Adipocyte (in vitro differentiated cells): ENCODE data around the gene ZNF343.
"Not testable (repeated sequence)": the region's sequence is repeated elsewhere in the genome, so short reads cannot be mapped to it uniquely, and the experiment has no call there.

Source experiments
- DNase-seq: peaks from one replicate; pipeline ENCODE4 v3.0.0-alpha.2; 2015; ENCODE audit warnings: low read depth
- H3K27me3 ChIP-seq: replicated peaks from 2 replicates; pipeline ENCODE4 v1.7.0; 2013; ENCODE audit warnings: mild to moderate bottlenecking, low read length, moderate library complexity; ENCODE audit not compliant: control insufficient read depth, insufficient read depth
- H3K36me3 ChIP-seq: 2 replicates; pipeline ENCODE4 v1.7.0; 2013; ENCODE audit warnings: low read length, mild to moderate bottlenecking, moderate library complexity; ENCODE audit not compliant: control insufficient read depth, insufficient read depth, severe bottlenecking
- H3K4me1 ChIP-seq: 2 replicates; pipeline ENCODE4 v1.7.0; 2013; ENCODE audit warnings: mild to moderate bottlenecking, low read length, moderate library complexity; ENCODE audit not compliant: control insufficient read depth, insufficient read depth
- H3K4me3 ChIP-seq: 2 replicates; pipeline ENCODE4 v1.7.0; 2013; ENCODE audit warnings: mild to moderate bottlenecking, low read length, moderate library complexity
- H3K9ac ChIP-seq: 2 replicates; pipeline ENCODE4 v1.7.0; 2013; ENCODE audit warnings: mild to moderate bottlenecking, low read length, moderate library complexity
- H3K9me3 ChIP-seq: 2 replicates; pipeline ENCODE4 v1.7.0; 2013; ENCODE audit warnings: mild to moderate bottlenecking, low read length, moderate library complexity; ENCODE audit not compliant: control insufficient read depth

ZNF343 gene

GRCh38 chr20:2502808-2503384, 5.8 kb downstream of the ZNF343 start:
- not testable (repeated sequence) for H3K4me1 ChIP-seq, H3K4me3 ChIP-seq, H3K9me3 ChIP-seq, H3K27me3 ChIP-seq, DNase-seq, H3K9ac ChIP-seq
- peaks cover 25% of the 10 kb centered on the region for H3K36me3 ChIP-seq

GRCh38 chr20:2485661-2486060, 23.1 kb downstream of the ZNF343 start:
- Histone ChIP-seq H3K4me3 (no peak overlapping the region), H3K27me3 (no peaks in the 10 kb centered on the region), H3K9ac (no peak overlapping the region), H3K36me3 (peaks cover 98% of the 10 kb centered on the region), H3K4me1 (no peaks in the 10 kb centered on the region), H3K9me3 (no peaks in the 10 kb centered on the region)
- DNase-seq = no peak

GRCh38 chr20:2485080-2485479, 23.6 kb downstream of the ZNF343 start:
- peaks cover 98% of the 10 kb centered on the region for H3K36me3 ChIP-seq
- H3K27me3 ChIP-seq = no peaks in the 10 kb centered on the region
- H3K4me3 ChIP-seq = no peak overlapping the region
- H3K9me3 ChIP-seq = no peaks in the 10 kb centered on the region
- DNase-seq = no peak
- H3K4me1 ChIP-seq = no peaks in the 10 kb centered on the region
- no peak overlapping the region for H3K9ac ChIP-seq

DNA sequence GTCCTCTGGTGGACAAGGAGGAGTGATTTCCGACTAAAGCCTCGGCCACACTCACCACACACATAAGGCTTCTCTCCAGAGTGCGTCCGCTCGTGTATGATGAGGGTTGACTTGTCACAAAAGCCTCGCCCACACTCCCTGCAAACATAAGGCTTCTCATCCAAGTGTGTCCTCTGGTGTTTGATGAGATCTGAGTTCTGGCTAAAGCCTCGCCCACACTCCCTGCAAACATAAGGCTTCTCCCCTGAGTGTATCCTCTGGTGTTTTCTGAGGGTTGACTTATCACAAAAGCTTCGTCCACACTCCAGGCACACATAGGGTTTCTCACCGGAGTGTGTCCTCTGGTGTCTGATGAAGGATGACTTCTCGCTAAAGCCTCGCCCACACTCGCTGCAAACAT, 25.2 kb downstream of the ZNF343 start:
- no peaks in the 10 kb centered on the region for H3K27me3 ChIP-seq
- no peaks in the 10 kb centered on the region for H3K4me1 ChIP-seq
- H3K36me3 ChIP-seq = peaks cover 83% of the 10 kb centered on the region
- H3K9ac ChIP-seq = no peak overlapping the region
- no peak overlapping the region for H3K4me3 ChIP-seq
- no peaks in the 10 kb centered on the region for H3K9me3 ChIP-seq
- DNase-seq = no peak

- Histone ChIP-seq H3K4me3 (no peak overlapping the region), H3K9ac (no peak overlapping the region), H3K9me3 (no peaks in the 10 kb centered on the region), H3K36me3 (peaks cover 52% of the 10 kb centered on the region), H3K27me3 (no peaks in the 10 kb centered on the region), H3K4me1 (no peaks in the 10 kb centered on the region)
- no peak for DNase-seq
Measured at GRCh38 chr20:2480381-2480780, 28.3 kb downstream of the ZNF343 start.

DNA sequence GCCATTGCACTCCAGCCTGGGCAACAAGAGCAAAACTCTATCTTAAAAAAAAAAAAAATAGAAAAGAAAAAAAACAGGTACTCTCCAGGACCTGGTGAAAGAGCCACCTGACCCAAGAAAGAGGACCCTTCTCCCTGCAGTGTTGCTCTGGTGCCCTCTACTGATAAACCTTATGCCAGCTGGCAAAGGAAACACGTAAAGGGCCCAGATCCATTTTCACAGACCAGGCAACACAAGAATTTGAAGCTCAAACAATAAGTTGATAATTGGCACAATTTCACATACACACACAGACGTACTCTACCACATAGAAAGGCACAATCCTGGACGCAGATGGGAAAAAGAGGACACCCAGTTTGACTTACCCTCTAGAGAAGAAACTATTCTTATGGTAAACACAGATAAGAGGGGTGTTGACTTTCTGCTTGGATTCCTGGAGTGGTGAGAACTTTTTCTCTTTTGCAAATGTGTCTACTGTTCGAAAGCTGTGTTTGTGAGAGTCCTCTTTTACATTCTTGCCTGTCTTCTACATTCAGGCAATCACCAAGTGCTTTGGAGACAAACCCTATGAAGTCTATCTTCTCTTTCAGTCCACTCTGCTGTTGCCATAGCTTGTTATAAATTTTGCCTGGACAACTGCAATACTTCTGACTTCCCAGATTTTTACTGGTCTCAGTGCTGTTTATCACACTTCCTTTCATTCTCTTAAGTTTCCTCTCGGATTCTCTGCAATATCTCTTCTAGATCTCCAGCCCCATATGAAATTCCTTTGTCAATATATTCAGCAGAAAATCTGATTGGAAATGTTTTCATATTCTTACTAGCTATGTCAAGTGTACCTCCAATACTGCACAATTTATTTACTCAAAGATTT, 31.7 kb downstream of the ZNF343 start:
- Histone ChIP-seq H3K27me3 (no peaks in the 10 kb centered on the region), H3K9me3 (no peaks in the 10 kb centered on the region), H3K4me3 (no peak overlapping the region), H3K4me1 (no peaks in the 10 kb centered on the region), H3K9ac (no peak overlapping the region), H3K36me3 (peaks cover 20% of the 10 kb centered on the region)
- no peak for DNase-seq

GRCh38 chr20:2475850-2476741, 32.6 kb downstream of the ZNF343 start:
- H3K36me3 ChIP-seq = peaks cover 11% of the 10 kb centered on the region
- DNase-seq = no peak
- peaks cover 2% of the 10 kb centered on the region for H3K4me1 ChIP-seq
- H3K9me3 ChIP-seq = no peaks in the 10 kb centered on the region
- H3K27me3 ChIP-seq = no peaks in the 10 kb centered on the region
- H3K4me3 ChIP-seq = no peak overlapping the region
- H3K9ac ChIP-seq = no peak overlapping the region

- Histone ChIP-seq H3K36me3 (no peaks in the 10 kb centered on the region), H3K9ac (no peak overlapping the region), H3K4me1 (peaks cover 13% of the 10 kb centered on the region), H3K9me3 (no peaks in the 10 kb centered on the region), H3K4me3 (no peak overlapping the region), H3K27me3 (no peaks in the 10 kb centered on the region)
- DNase-seq = peak; percentile 28
Measured at GRCh38 chr20:2473516-2473915, 35.2 kb downstream of the ZNF343 start.

DNA sequence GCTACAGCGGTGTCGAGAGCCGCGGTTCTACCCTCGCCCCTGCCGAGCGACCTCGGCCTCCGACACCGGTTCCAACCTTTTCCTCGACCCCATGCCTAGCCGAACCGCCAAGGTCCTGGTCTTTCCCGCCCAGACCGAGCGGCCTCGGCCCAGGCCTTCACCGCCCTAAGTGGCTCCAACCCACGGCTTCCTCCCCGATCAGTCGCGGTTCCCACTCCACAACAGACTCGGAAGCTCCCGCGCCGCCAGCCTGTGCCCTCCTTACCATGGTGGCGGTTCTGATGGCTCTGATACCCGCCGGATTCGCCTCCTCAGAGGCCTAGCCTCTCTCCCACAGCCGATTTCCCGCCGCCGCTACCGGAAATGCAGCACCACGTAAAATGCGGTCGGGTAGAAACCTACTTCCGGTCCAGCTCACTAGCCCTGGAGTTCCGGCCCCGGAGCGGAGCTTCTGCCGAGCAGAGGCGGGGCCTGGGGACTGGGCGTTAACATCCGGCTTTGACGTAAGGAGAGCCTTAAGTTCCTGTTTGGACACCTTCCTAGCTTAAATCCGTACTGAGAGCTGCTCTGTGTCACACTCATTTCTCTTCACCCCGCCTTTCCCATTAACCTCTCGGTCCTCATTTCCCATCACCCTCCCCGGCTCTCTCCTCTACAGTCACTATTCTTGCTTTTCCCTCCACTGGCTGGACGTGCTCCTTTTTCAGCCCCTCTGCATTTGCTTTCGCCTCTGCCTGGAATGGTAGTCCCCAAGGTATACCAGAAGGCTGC, 38.1 kb downstream of the ZNF343 start, which contains the start of gene SNRPB:
Gene SNRPB, minus strand, starts transcription at position 367 of the 771 bp plus-strand sequence. Its CDS starts 99 bp downstream, at position 268.
- Histone ChIP-seq H3K27me3 (no peaks in the 10 kb centered on the region), H3K9ac (peak within 1 kb of the TSS; percentile 95)

DNA sequence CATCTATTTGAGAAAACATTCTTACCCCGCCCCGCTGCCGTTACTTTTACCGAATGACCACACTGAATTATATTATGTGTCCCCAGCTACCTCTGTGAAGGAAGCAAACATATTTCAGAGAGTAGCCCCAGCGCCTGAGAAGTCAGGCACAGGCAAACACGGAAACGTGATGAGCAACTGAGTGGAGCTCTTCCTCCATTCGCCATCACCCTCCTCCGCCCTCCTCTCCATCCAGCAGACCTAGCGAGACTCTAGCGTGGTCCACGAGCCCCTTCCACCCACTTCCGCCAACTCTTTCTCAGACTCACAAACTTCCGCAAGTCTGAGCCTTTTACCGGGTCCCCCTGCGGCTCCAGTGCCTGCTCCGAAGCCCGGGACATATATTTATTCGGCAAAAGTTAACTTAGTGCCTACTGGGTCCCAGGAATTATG, 38.7 kb downstream of the ZNF343 start:
- H3K4me3 ChIP-seq = peak overlapping the region; percentile 93
- no peaks in the 10 kb centered on the region for H3K27me3 ChIP-seq
- H3K4me1 ChIP-seq = peaks cover 24% of the 10 kb centered on the region
- H3K9ac ChIP-seq = peak overlapping the region; percentile 95
- DNase-seq = peak; percentile 74
- H3K36me3 ChIP-seq = peaks cover 28% of the 10 kb centered on the region
- H3K9me3 ChIP-seq = no peaks in the 10 kb centered on the region

More for the DNA sequence above, 38.1 kb downstream of the ZNF343 start, which contains the start of gene SNRPB:
- peak within 1 kb of the TSS; percentile 93 for H3K4me3 ChIP-seq
- peaks cover 24% of the 10 kb centered on the region for H3K4me1 ChIP-seq
- DNase-seq = peak; percentile 99
- no peaks in the 10 kb centered on the region for H3K9me3 ChIP-seq
- H3K36me3 ChIP-seq = peaks cover 22% of the 10 kb centered on the region
